Measurements from ENCODE around the gene CAMTA1.

DNA sequence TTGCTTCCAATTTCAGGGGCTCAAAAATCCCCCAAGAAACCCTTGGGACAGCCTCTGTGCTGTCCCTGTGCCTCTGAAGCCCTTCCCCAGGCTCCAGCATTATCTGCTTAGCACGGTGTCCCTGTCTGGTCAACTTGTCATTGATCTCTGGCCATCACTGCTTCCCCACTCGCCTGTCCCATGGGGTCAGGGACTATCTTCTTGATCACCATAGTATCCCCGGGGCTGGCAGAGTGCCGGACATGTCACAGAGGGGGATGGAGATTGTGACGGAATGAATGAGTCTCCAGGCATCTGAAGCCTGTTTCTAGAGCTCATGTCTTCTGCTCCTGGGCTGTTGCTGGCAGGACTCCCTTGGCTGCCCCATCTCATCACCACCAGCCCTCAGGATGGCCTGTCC, 886.4 kb downstream of the CAMTA1 start:
- TF ChIP-seq CTCF (IDR thresholded peaks at IDR 0.05; ENCODE audit: low read depth, low read length, missing input control): no peak
- TF ChIP-seq RAD21 (IDR thresholded peaks at IDR 0.05): no peak
- no peak for TF ChIP-seq YY1 (IDR thresholded peaks at IDR 0.05)
- TF ChIP-seq FOXA1 (IDR thresholded peaks at IDR 0.05): no peak
- TF ChIP-seq, protein P1, sequence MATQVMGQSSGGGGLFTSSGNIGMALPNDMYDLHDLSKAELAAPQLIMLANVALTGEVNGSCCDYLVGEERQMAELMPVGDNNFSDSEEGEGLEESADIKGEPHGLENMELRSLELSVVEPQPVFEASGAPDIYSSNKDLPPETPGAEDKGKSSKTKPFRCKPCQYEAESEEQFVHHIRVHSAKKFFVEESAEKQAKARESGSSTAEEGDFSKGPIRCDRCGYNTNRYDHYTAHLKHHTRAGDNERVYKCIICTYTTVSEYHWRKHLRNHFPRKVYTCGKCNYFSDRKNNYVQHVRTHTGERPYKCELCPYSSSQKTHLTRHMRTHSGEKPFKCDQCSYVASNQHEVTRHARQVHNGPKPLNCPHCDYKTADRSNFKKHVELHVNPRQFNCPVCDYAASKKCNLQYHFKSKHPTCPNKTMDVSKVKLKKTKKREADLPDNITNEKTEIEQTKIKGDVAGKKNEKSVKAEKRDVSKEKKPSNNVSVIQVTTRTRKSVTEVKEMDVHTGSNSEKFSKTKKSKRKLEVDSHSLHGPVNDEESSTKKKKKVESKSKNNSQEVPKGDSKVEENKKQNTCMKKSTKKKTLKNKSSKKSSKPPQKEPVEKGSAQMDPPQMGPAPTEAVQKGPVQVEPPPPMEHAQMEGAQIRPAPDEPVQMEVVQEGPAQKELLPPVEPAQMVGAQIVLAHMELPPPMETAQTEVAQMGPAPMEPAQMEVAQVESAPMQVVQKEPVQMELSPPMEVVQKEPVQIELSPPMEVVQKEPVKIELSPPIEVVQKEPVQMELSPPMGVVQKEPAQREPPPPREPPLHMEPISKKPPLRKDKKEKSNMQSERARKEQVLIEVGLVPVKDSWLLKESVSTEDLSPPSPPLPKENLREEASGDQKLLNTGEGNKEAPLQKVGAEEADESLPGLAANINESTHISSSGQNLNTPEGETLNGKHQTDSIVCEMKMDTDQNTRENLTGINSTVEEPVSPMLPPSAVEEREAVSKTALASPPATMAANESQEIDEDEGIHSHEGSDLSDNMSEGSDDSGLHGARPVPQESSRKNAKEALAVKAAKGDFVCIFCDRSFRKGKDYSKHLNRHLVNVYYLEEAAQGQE (IDR thresholded peaks at IDR 0.05): no peak
- no peak for TF ChIP-seq EGR1 (IDR thresholded peaks at IDR 0.05; ENCODE audit: low read depth in 2 of 2)

All from liver (tissue), 3 donors.